Mononuclear cell (primary cell): ENCODE data around the gene MINPP1. TPM values are rescaled to one million over a fixed set of nuclear protein-coding genes. Genes with fewer than 3 reads are reported as not detected.

Source experiments
- H3K27me3 ChIP-seq: 2 replicates; pipeline ENCODE4 v1.6.0; 2011; ENCODE audit warnings: low read length, control low read depth; ENCODE audit not compliant: insufficient read depth
- H3K4me1 ChIP-seq: 2 replicates; pipeline ENCODE4 v1.5.1; 2011; ENCODE audit warnings: mild to moderate bottlenecking, low read length, control low read depth; ENCODE audit not compliant: insufficient read depth
- H3K4me3 ChIP-seq: 2 replicates; pipeline ENCODE4 v1.5.1; 2011; ENCODE audit warnings: mild to moderate bottlenecking, low read length, moderate library complexity
- H3K9me3 ChIP-seq: 2 replicates; pipeline ENCODE4 v1.5.1; 2011; ENCODE audit warnings: low read depth, mild to moderate bottlenecking, control low read depth, low read length
- total RNA-seq: library from RNA; depleted of rRNA; stranded (reverse); fragments of >200 nt; gene quantifications from one replicate; pipeline ENCODE4 v1.2.3, GENCODE V29; 2012

MINPP1 gene
- total RNA-seq, 1 donor = 1.5 TPM

DNA sequence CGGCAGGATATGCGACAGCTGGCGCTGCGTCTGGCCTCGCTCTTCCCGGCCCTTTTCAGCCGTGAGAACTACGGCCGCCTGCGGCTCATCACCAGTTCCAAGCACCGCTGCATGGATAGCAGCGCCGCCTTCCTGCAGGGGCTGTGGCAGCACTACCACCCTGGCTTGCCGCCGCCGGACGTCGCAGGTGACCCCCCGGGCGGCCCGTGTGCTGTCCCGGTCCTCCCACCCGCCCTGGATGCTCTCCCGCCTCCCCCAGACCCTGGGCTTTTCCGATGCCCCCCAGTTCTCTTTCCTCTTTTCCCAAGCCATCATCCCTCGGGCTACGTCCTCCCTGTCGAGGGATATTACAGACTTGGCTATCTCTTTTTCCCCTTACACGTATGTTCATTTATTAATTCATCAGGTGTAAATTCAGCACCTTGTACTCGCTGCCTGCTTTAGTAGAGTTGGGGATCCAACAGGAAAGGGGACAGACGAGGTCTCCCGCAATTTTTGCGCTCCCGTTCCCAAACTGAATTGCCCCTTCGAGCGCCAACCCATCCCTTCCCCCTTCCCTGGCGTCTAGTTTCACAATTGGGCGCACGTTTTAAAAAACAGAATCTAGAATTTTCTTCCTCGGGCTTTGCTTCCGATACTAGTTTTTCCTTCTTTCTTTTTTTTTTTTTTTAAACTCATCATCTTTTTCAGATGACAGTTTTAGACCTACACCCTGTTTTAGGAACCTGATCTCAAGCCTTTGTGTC, 846 bp downstream of the MINPP1 start:
- Histone ChIP-seq H3K9me3 (no peaks in the 10 kb centered on the region), H3K4me1 (peaks cover 16% of the 10 kb centered on the region), H3K27me3 (no peaks in the 10 kb centered on the region), H3K4me3 (peak overlapping the region; percentile 67)

DNA sequence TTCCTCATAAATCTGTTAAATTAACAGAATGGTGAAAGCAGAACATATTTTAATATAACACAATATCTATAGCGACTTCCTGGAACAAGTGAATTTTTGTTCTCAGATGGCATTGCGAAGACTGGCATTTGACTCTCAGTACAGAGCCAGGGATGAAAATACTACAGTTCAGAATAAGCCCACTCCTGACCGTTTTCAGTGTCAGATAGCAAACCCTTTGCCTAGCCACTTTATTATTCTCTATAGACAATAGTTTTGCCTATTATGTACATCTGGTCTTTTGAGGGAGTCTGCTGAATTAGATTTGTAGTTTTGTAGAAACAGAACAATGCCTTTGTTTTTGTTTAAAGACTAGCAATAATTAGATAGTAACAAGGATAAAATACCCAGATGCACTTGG, 2.3 kb downstream of the MINPP1 start:
- Histone ChIP-seq H3K27me3 (no peaks in the 10 kb centered on the region), H3K4me3 (no peak overlapping the region), H3K9me3 (no peaks in the 10 kb centered on the region), H3K4me1 (peaks cover 16% of the 10 kb centered on the region)

DNA sequence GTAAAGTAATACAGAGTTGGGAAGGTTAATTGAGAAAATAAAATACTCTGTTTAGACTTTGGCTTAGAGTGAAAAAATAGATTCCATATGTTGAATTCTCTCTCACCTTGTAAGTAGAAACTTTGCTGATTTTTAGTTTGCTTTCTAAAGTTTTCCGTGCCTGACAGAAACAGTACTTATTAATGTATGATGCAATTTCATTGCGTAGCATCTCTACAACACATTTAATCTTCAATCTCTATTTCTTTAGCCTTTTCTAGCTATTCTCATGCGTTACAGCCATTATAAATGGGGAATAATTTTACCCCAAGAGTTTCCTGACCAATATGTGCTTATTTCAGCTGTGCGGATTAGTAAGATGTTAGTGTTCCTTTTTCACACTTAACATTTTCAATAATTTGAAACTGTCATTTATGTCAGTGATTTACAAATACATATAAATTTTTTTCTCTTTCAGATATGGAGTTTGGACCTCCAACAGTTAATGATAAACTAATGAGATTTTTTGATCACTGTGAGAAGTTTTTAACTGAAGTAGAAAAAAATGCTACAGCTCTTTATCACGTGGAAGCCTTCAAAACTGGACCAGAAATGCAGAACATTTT, 3.3 kb downstream of the MINPP1 start:
- no peak overlapping the region for H3K4me3 ChIP-seq
- H3K9me3 ChIP-seq = no peaks in the 10 kb centered on the region
- H3K4me1 ChIP-seq = peaks cover 16% of the 10 kb centered on the region
- H3K27me3 ChIP-seq = no peaks in the 10 kb centered on the region

- Histone ChIP-seq H3K4me3 (no peak overlapping the region), H3K9me3 (no peaks in the 10 kb centered on the region), H3K27me3 (no peaks in the 10 kb centered on the region), H3K4me1 (peaks cover 16% of the 10 kb centered on the region)
Observed at GRCh38 chr10:87508837-87509236, 4.1 kb downstream of the MINPP1 start.

DNA sequence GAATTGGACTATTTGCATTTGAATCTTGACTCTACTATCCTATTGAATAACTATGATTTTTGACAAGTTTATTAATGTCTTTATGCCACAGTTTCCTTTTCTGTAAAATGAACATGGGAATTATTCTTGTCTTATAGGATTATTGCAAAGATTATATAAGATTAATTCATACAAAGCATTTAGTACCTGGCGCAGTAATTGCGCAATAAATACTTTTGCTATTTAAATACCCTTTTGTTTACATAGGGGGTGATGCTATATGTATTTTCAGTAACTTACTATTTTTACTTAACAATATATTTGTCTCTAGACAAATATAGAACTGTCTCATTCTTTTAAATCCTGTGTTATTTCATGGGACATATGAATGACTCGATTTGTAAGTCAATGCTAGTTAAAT, 5.3 kb downstream of the MINPP1 start:
- Histone ChIP-seq H3K4me1 (peaks cover 10% of the 10 kb centered on the region), H3K9me3 (no peaks in the 10 kb centered on the region), H3K4me3 (no peak overlapping the region), H3K27me3 (no peaks in the 10 kb centered on the region)

DNA sequence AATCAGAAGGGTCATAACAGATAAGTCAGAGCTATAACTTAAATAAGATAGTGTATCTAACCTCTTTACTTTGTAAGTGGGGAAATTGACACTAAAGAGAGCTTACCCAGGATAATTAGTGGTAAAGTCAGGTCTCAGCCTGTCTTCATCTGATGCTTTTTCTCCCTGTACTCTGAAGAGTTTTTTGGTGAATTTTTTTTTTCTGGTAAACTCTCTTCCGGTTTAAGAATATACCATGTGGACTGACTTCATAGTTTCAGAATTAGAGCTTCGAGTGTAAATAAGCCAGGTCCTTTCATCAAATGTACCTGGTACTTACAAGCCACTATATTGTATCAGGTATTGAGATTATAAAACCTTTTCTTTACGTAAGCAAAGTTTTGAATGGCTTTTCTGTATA, 6.8 kb downstream of the MINPP1 start:
- no peaks in the 10 kb centered on the region for H3K27me3 ChIP-seq
- no peaks in the 10 kb centered on the region for H3K9me3 ChIP-seq
- no peak overlapping the region for H3K4me3 ChIP-seq
- H3K4me1 ChIP-seq = no peaks in the 10 kb centered on the region

DNA sequence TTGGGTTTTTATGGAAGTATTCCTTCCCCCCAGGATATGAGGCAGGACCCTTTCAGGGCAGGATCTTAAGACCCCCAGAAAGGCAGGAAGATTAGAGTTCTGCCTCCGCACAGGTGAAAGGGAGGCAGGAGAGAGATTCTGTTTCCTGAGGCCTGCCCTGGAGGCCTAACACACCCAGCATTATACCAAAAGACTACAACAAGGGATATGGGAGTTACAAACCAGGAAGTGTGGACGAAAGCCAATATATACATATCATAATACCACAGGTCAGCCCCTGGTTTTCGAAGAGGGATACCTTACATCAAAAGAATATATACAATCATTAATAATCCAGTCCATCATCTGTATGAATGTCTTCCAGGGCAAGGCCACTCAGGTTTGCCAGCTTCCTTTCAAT, 14.2 kb downstream of the MINPP1 start:
- H3K9me3 ChIP-seq = no peaks in the 10 kb centered on the region
- no peak overlapping the region for H3K4me3 ChIP-seq
- no peaks in the 10 kb centered on the region for H3K27me3 ChIP-seq
- no peaks in the 10 kb centered on the region for H3K4me1 ChIP-seq

DNA sequence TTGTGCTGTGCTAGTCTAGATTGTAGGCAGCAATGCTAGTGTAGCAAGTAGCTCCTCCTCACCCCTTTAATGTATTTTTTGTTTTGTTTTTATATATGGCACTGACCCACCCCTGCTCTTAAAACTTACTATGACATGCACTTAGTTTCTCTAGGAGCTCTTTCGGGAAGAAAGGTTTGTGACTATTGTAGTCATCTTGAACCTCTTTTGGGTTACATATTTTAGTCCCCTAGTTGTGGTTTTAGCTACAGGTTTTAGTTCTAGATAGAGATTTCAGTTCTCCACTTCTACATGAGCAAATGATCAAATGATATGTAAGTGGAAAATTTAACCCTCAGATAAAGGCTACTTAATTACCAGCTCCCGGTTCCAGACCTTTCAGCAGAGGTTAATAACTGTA, 14.9 kb downstream of the MINPP1 start:
- H3K9me3 ChIP-seq = no peaks in the 10 kb centered on the region
- H3K4me3 ChIP-seq = no peak overlapping the region
- no peaks in the 10 kb centered on the region for H3K27me3 ChIP-seq
- no peaks in the 10 kb centered on the region for H3K4me1 ChIP-seq

DNA sequence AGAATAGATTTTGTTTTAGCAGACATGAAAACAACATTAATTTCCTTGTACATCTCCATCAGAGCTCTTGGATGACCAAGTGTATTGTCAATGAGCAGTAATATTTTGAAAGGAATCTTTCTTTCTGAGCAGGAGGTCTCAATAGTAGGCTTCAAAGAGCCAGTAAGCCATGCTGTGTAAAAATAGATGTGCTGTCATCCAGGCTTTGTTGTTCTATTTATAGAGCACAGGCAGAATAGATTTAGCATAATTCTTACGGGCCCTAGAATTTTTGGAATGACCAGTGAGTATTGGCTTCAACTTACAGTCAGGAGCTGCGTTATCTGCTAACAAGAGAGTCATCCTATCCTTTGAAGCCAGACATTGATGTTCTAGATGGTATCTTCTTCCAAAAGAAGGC, 19.0 kb downstream of the MINPP1 start:
- no peaks in the 10 kb centered on the region for H3K9me3 ChIP-seq
- no peaks in the 10 kb centered on the region for H3K4me1 ChIP-seq
- no peaks in the 10 kb centered on the region for H3K27me3 ChIP-seq
- H3K4me3 ChIP-seq = no peak overlapping the region

DNA sequence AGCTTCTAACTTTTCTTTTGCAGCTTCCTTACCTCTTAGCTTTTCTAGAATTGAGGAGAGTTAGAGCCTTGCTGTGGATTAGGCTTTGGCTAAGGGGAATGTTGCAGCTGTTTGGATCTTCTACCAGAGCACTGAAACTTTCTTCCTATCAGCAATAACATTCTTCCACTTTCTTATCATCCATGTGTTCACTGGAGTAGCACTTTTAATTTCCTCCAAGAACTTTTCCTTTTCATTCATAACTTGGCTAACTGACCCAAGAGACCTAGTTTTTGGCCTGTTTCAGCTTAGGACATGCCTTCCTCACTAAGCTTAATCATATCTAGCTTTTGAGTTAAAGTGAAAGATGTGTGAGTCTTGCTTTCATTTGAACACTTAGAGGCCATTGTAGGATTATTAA, 19.6 kb downstream of the MINPP1 start:
- Histone ChIP-seq H3K4me3 (no peak overlapping the region), H3K27me3 (no peaks in the 10 kb centered on the region), H3K4me1 (no peaks in the 10 kb centered on the region), H3K9me3 (no peaks in the 10 kb centered on the region)

DNA sequence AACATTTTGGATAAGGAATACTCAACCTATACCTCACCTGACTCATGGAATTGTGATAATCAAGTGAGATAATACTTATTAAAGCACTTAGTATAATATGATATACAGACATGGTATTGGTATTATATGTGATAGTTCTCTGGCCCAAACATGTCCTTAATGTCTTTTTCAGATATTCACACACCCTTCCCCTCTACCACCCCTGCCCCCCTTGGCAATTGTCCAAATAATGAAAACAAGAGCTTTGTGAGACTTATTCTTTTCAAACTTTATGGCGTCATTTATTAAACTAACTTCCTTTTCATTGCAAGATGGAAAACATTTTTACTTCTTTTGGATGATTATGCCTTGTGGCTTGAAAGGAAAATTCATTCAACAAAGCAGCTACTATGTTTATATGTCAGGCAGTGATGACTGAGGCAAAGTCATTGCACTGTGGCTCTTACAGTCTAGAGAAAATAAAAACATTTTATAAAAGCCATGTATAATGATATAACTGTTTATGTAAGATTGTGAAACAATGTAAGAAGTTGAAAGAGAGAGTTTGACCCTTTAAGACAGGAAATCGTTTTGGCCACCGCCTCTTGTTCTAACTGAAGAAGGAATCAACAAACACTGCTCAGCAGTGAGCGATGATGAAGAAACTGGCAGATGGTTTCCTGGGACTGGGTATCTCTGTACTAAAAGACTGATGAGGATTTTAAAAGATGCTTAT, 27.4 kb downstream of the MINPP1 start:
- no peaks in the 10 kb centered on the region for H3K9me3 ChIP-seq
- no peaks in the 10 kb centered on the region for H3K27me3 ChIP-seq
- H3K4me3 ChIP-seq = no peak overlapping the region
- peaks cover 7% of the 10 kb centered on the region for H3K4me1 ChIP-seq

- Histone ChIP-seq H3K27me3 (no peaks in the 10 kb centered on the region), H3K4me3 (no peak overlapping the region), H3K4me1 (peaks cover 7% of the 10 kb centered on the region), H3K9me3 (no peaks in the 10 kb centered on the region)
Observed at GRCh38 chr10:87532696-87533095, 28.0 kb downstream of the MINPP1 start.

- Histone ChIP-seq H3K4me1 (peaks cover 7% of the 10 kb centered on the region), H3K4me3 (no peak overlapping the region), H3K27me3 (no peaks in the 10 kb centered on the region), H3K9me3 (no peaks in the 10 kb centered on the region)
Observed at GRCh38 chr10:87534173-87534858, 29.6 kb downstream of the MINPP1 start.

GRCh38 chr10:87538092-87539015, 33.7 kb downstream of the MINPP1 start:
- no peaks in the 10 kb centered on the region for H3K9me3 ChIP-seq
- no peaks in the 10 kb centered on the region for H3K4me1 ChIP-seq
- H3K4me3 ChIP-seq = no peak overlapping the region
- H3K27me3 ChIP-seq = no peaks in the 10 kb centered on the region
